Ascending aorta (tissue), 2 donors: ENCODE data around the gene FNDC11. TPM values are rescaled to one million over a fixed set of nuclear protein-coding genes. Genes with fewer than 3 reads are reported as not detected.
"Not testable (repeated sequence)": the region's sequence is repeated elsewhere in the genome, so short reads cannot be mapped to it uniquely, and the experiment has no call there.

Experiments
- DNase-seq, 2 donors: peaks; one replicate each; pipeline ENCODE4 v3.0.0-alpha.2; 2019; ENCODE audit warnings: low spot score in 2 of 2
- H3K27ac ChIP-seq, 2 donors: fragments of 200-600 bp; sonication (generic); one replicate each; pipeline ENCODE4 v1.5.1; 2016 to 2017; ENCODE audit warnings: mild to moderate bottlenecking in 1 of 2
- H3K27me3 ChIP-seq: fragments of 200-600 bp; sonication (generic); one replicate; pipeline ENCODE4 v1.5.1; 2017
- H3K36me3 ChIP-seq, 2 donors: fragments of 200-600 bp; sonication (generic); one replicate each; pipeline ENCODE4 v1.5.1; 2016
- H3K4me1 ChIP-seq, 2 donors: fragments of 200-600 bp; sonication (generic); one replicate each; pipeline ENCODE4 v1.5.1; 2016 to 2017; ENCODE audit warnings: mild to moderate bottlenecking in 1 of 2
- H3K4me3 ChIP-seq, 2 donors: fragments of 200-600 bp; sonication (generic); one replicate each; pipeline ENCODE4 v1.5.1; 2016 to 2017; ENCODE audit warnings: mild to moderate bottlenecking in 1 of 2
- H3K9me3 ChIP-seq, 2 donors: fragments of 200-600 bp; sonication (generic); one replicate each; pipeline ENCODE4 v1.5.1; 2016
- intact Hi-C: fragments of 100-400 bp; cut with DNase I; formaldehyde crosslinking; loops from one replicate; pipeline ENCODE4 v1.15.1; 2023
- total RNA-seq: library from RNA; depleted of rRNA; stranded (reverse); fragments of >200 nt; gene quantifications from one replicate; pipeline ENCODE4 v1.1.0, GENCODE V29; 2016
- TF ChIP-seq, protein P1 (sequence below), 3 experiments: fragments of 200-600 bp in 2 of 3; fragments of 450-650 bp in 1 of 3; sonication (generic) in 2 of 3; IDR thresholded peaks; one replicate each; pipeline ENCODE4 v1.5.1; 2016 to 2019; ENCODE audit warnings: antibody characterized with exemption in 3 of 3, mild to moderate bottlenecking in 1 of 3, moderate library complexity in 1 of 3

FNDC11 gene
- total RNA-seq, 1 donor from 2014 or later, result not detected

GRCh38 chr20:63596423-63596822 lies 42.5 kb downstream of the FNDC11 start:
- peaks cover 0 to 6% of the 10 kb centered on the region in 2 donors for H3K4me1 ChIP-seq
- intact Hi-C loops, result no loop called here
- H3K36me3 ChIP-seq, result peaks cover 59 to 78% of the 10 kb centered on the region in 2 donors
- H3K4me3 ChIP-seq, result no peak overlapping the region
- no peaks in the 10 kb centered on the region for H3K27me3 ChIP-seq
- DNase-seq, result no peak
- H3K27ac ChIP-seq, result no peak overlapping the region
- no peaks in the 10 kb centered on the region for H3K9me3 ChIP-seq
- TF ChIP-seq, protein P1, sequence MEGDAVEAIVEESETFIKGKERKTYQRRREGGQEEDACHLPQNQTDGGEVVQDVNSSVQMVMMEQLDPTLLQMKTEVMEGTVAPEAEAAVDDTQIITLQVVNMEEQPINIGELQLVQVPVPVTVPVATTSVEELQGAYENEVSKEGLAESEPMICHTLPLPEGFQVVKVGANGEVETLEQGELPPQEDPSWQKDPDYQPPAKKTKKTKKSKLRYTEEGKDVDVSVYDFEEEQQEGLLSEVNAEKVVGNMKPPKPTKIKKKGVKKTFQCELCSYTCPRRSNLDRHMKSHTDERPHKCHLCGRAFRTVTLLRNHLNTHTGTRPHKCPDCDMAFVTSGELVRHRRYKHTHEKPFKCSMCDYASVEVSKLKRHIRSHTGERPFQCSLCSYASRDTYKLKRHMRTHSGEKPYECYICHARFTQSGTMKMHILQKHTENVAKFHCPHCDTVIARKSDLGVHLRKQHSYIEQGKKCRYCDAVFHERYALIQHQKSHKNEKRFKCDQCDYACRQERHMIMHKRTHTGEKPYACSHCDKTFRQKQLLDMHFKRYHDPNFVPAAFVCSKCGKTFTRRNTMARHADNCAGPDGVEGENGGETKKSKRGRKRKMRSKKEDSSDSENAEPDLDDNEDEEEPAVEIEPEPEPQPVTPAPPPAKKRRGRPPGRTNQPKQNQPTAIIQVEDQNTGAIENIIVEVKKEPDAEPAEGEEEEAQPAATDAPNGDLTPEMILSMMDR (IDR thresholded peaks at IDR 0.05), result no peak

GRCh38 chr20:63597651-63598478 lies 43.9 kb downstream of the FNDC11 start:
- Histone ChIP-seq H3K27ac (no peak overlapping the region), H3K4me3 (no peak overlapping the region), H3K36me3 (peaks cover 59 to 76% of the 10 kb centered on the region in 2 donors), H3K4me1 (peaks cover 0 to 6% of the 10 kb centered on the region in 2 donors), H3K9me3 (no peaks in the 10 kb centered on the region), H3K27me3 (no peaks in the 10 kb centered on the region)
- intact Hi-C loops, result no loop called here
- TF ChIP-seq, protein P1 (IDR thresholded peaks at IDR 0.05), result no peak
- DNase-seq, result no peak

DNA sequence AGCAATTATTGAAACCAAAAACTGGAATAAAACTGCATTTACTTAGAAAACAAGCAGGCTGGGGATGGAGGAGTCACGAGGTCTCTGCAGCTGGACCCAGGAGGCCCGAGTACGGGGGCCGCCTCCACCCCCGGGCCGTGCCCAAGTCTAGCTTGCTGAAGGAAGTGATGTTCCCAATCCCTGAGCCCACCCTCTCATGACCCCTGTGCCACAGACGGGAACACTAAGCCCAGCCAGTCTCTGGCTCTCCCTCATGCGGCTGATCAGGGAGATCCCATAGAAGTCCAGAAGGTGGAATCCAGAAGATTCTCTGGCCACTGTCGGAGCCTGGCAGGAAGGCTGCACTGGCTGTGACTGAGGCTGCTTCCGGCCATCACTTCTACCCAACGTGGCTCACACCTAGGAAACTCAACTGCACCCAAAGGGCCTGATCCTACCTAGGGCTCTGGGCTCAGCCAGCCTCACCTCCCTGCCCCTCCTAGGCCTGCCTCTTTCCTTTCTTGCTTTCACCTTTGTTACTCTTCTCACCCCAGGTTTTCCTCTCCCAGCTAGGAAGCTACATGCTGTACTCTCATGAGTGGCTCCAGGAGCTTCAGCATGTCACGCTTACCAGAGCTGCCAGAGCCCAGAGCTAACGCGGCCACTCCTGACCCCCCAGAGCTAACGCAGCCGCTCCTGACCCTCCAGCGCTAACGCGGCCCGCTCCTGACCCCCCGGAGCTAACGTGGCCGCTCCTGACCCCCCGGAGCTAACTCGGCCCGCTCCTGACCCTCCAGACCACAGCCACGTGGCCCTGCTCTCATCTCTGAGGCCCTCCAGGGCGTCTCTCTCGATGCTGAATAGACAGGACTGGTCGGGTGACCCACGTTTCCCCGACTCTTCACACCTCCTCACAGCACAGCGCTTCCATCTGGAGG lies 44.8 kb downstream of the FNDC11 start:
- intact Hi-C loops, result no loop called here
- TF ChIP-seq, protein P1 (IDR thresholded peaks at IDR 0.05), result no peak
- DNase-seq, result no peak
- no peak overlapping the region for H3K27ac ChIP-seq
- no peaks in the 10 kb centered on the region for H3K9me3 ChIP-seq
- H3K27me3 ChIP-seq, result no peaks in the 10 kb centered on the region
- H3K4me3 ChIP-seq, result no peak overlapping the region
- peaks cover 0 to 6% of the 10 kb centered on the region in 2 donors for H3K4me1 ChIP-seq
- H3K36me3 ChIP-seq, result peaks cover 65 to 68% of the 10 kb centered on the region in 2 donors

- H3K36me3 ChIP-seq, result peaks cover 66 to 70% of the 10 kb centered on the region in 2 donors
- no peaks in the 10 kb centered on the region for H3K27me3 ChIP-seq
- no peak overlapping the region for H3K27ac ChIP-seq
- peaks cover 0 to under 1% of the 10 kb centered on the region in 2 donors for H3K4me1 ChIP-seq
- no peak for DNase-seq
- H3K4me3 ChIP-seq, result no peak overlapping the region
- no peaks in the 10 kb centered on the region for H3K9me3 ChIP-seq
- TF ChIP-seq, protein P1 (IDR thresholded peaks at IDR 0.05), result no peak
- intact Hi-C loops, result no loop called here
These were observed 45.6 kb downstream of the FNDC11 start for GRCh38 chr20:63599396-63600050.

DNA sequence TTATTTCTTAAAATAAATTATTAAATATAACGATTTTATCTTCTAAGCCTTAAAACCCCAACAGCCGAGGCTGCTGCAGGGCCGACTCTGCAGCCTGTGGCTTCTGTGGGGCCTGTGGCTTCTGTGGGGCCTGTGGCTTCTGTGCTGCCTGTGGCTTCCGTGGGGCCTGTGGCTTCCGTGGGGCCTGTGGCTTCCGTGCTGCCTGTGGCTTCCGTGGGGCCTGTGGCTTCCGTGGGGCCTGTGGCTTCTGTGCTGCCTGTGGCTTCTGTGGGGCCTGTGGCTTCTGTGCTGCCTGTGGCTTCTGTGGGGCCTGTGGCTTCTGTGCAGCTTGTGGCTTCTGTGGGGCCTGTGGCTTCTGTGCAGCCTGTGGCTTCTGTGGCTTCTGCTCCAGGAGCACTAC lies 47.7 kb downstream of the FNDC11 start:
- DNase-seq, H3K9me3 ChIP-seq, H3K4me1 ChIP-seq, H3K4me3 ChIP-seq, intact Hi-C loops, H3K27me3 ChIP-seq, H3K27ac ChIP-seq: not testable (repeated sequence)
- H3K36me3 ChIP-seq, result peaks cover 50 to 61% of the 10 kb centered on the region in 2 donors
